Panc1 (cell line): ENCODE data around the gene PIPOX.

ENCODE experiments used
- CTCF ChIP-seq: fragments of 450-650 bp; IDR thresholded peaks from 2 replicates; pipeline ENCODE4 v1.5.1; 2017; ENCODE audit warnings: mild to moderate bottlenecking
- REST ChIP-seq, 2 experiments: IDR thresholded peaks; 2 replicates each; pipeline ENCODE4 v1.6.1; 2011 to 2012; ENCODE audit warnings: low read depth in 2 of 2, control low read depth in 1 of 2, low read length in 1 of 2, mild to moderate bottlenecking in 1 of 2, moderate library complexity in 1 of 2; ENCODE audit not compliant: insufficient read depth in 1 of 2
- SIN3A ChIP-seq: IDR thresholded peaks from 2 replicates; pipeline ENCODE4 v1.6.1; 2012; ENCODE audit warnings: low read depth, mild to moderate bottlenecking, low read length, moderate library complexity, borderline replicate concordance; ENCODE audit not compliant: insufficient read depth

GRCh38 chr17:29079433-29079832 is 36.5 kb downstream of the PIPOX start:
- TF ChIP-seq CTCF = no peak
- no peak for TF ChIP-seq SIN3A
- TF ChIP-seq REST (IDR thresholded peaks at IDR 0.05; ENCODE audit: insufficient read depth in 1 of 2, low read depth in 2 of 2, low read length in 1 of 2) = no peak
